SK-N-SH treated with all-trans-retinoic acid at 6 μM for 48 hours (cell line): ENCODE data around the gene NCAM1.

Experiments
- ATAC-seq: fragments of 200-7000 bp; cut with Tn5 transposase; 3 replicates; pipeline ENCODE4 v1.9.1; 2020; ENCODE audit warnings: mild to moderate bottlenecking, moderate library complexity
- ARNTL ChIP-seq: fragments of 450-650 bp; formaldehyde crosslinking; IDR thresholded peaks from 2 replicates; pipeline ENCODE4 v1.5.0; 2020; ENCODE audit warnings: low read depth, mild to moderate bottlenecking, moderate library complexity, borderline replicate concordance
- BACH2 ChIP-seq: fragments of 250-450 bp; sonication (Bioruptor Pico); IDR thresholded peaks from 2 replicates; pipeline ENCODE4 v1.9.0; 2021; ENCODE audit warnings: mild to moderate bottlenecking, borderline replicate concordance
- CREB5 ChIP-seq: fragments of 250-450 bp; sonication (Bioruptor Pico); IDR thresholded peaks from 2 replicates; pipeline ENCODE4 v1.5.1; 2020; ENCODE audit warnings: low read depth, mild to moderate bottlenecking, moderate library complexity
- CSDC2 ChIP-seq: fragments of 250-450 bp; sonication (Bioruptor Pico); IDR thresholded peaks from 2 replicates; pipeline ENCODE4 v1.5.0; 2020; ENCODE audit warnings: mild to moderate bottlenecking, moderate library complexity
- CSRNP3 ChIP-seq: fragments of 250-450 bp; sonication (Bioruptor Pico); IDR thresholded peaks from 2 replicates; pipeline ENCODE4 v1.5.1; 2021; ENCODE audit warnings: mild to moderate bottlenecking, moderate library complexity
- ESRRG ChIP-seq: fragments of 250-450 bp; sonication (Bioruptor Pico); IDR thresholded peaks from 2 replicates; pipeline ENCODE4 v1.6.1; 2021; ENCODE audit warnings: mild to moderate bottlenecking
- GLIS3 ChIP-seq: fragments of 250-450 bp; sonication (Bioruptor Pico); IDR thresholded peaks from 2 replicates; pipeline ENCODE4 v1.5.0; 2020; ENCODE audit warnings: mild to moderate bottlenecking, moderate library complexity
- ISL1 ChIP-seq: fragments of 250-450 bp; sonication (Bioruptor Pico); IDR thresholded peaks from 2 replicates; pipeline ENCODE4 v2.1.2; 2022; ENCODE audit warnings: mild to moderate bottlenecking, moderate library complexity
- OSR1 ChIP-seq: fragments of 250-450 bp; sonication (Bioruptor Pico); IDR thresholded peaks from 2 replicates; pipeline ENCODE4 v1.8.0; 2022; ENCODE audit warnings: moderate library complexity, mild to moderate bottlenecking, inconsistent platforms
- PATZ1 ChIP-seq: fragments of 250-450 bp; sonication (Bioruptor Pico); IDR thresholded peaks from 2 replicates; pipeline ENCODE4 v1.8.0; 2020; ENCODE audit warnings: mild to moderate bottlenecking, moderate library complexity, borderline replicate concordance
- PPARA ChIP-seq: fragments of 250-450 bp; sonication (Bioruptor Pico); IDR thresholded peaks from 2 replicates; pipeline ENCODE4 v1.5.0; 2020; ENCODE audit warnings: mild to moderate bottlenecking, borderline replicate concordance
- SNAI2 ChIP-seq: fragments of 250-450 bp; sonication (Bioruptor Pico); IDR thresholded peaks from 2 replicates; pipeline ENCODE4 v1.5.0; 2020; ENCODE audit warnings: mild to moderate bottlenecking, moderate library complexity
- TCF4 ChIP-seq: fragments of 250-450 bp; sonication (Bioruptor Pico); IDR thresholded peaks from 2 replicates; pipeline ENCODE4 v1.8.0; 2021; ENCODE audit warnings: mild to moderate bottlenecking, moderate library complexity, borderline replicate concordance
- TOX ChIP-seq: fragments of 250-450 bp; sonication (Bioruptor Pico); IDR thresholded peaks from 2 replicates; pipeline ENCODE4 v1.8.0; 2021; ENCODE audit warnings: mild to moderate bottlenecking, moderate library complexity, borderline replicate concordance
- TSHZ2 ChIP-seq: fragments of 250-450 bp; sonication (Bioruptor Pico); IDR thresholded peaks from 2 replicates; pipeline ENCODE4 v1.5.0; 2020; ENCODE audit warnings: mild to moderate bottlenecking, moderate library complexity
- ZC3H10 ChIP-seq: fragments of 250-450 bp; sonication (Bioruptor Pico); IDR thresholded peaks from 2 replicates; pipeline ENCODE4 v1.5.1; 2021; ENCODE audit warnings: mild to moderate bottlenecking, moderate library complexity
- ZFP3 ChIP-seq: fragments of 250-450 bp; sonication (Bioruptor Pico); IDR thresholded peaks from 2 replicates; pipeline ENCODE4 v1.5.0; 2020; ENCODE audit warnings: mild to moderate bottlenecking, moderate library complexity
- ZFP30 ChIP-seq: fragments of 450-650 bp; formaldehyde crosslinking; IDR thresholded peaks from 2 replicates; pipeline ENCODE4 v1.5.0; 2022; ENCODE audit warnings: mild to moderate bottlenecking, moderate library complexity
- ZNF565 ChIP-seq: fragments of 450-650 bp; formaldehyde crosslinking; conservative IDR thresholded peaks from 2 replicates; pipeline ENCODE4 v1.5.0; 2020; ENCODE audit warnings: low read depth, mild to moderate bottlenecking, moderate library complexity
- ZNF70 ChIP-seq: fragments of 450-650 bp; formaldehyde crosslinking; IDR thresholded peaks from 2 replicates; pipeline ENCODE4 v1.5.0; 2020; ENCODE audit warnings: mild to moderate bottlenecking, moderate library complexity
- ZNF8 ChIP-seq: fragments of 450-650 bp; formaldehyde crosslinking; IDR thresholded peaks from 2 replicates; pipeline ENCODE4 v1.5.0; 2020; ENCODE audit warnings: mild to moderate bottlenecking, moderate library complexity

NCAM1 gene

GRCh38 chr11:113242767-113243397 is 281.7 kb downstream of the NCAM1 start:
- TF ChIP-seq ESRRG (CRISPR knock-in tag): no peak
- no peak for TF ChIP-seq ZFP30 (CRISPR knock-in tag)
- TF ChIP-seq ZC3H10 (CRISPR knock-in tag): no peak
- TF ChIP-seq ZNF70: no peak
- no peak for ATAC-seq

GRCh38 chr11:113243696-113244095 is 282.5 kb downstream of the NCAM1 start:
- ATAC-seq: no peak
- TF ChIP-seq TOX (CRISPR knock-in tag) (no peak), CREB5 (CRISPR knock-in tag) (no peak), ZFP30 (CRISPR knock-in tag) (no peak), PPARA (CRISPR knock-in tag) (no peak), PATZ1 (CRISPR knock-in tag) (no peak), ZFP3 (CRISPR knock-in tag) (no peak), ARNTL (CRISPR knock-in tag) (no peak), ISL1 (CRISPR knock-in tag) (no peak)

GRCh38 chr11:113245216-113245615 is 284.0 kb downstream of the NCAM1 start:
- TF ChIP-seq PPARA (CRISPR knock-in tag) (no peak), PATZ1 (CRISPR knock-in tag) (no peak), CSRNP3 (CRISPR knock-in tag) (no peak), OSR1 (CRISPR knock-in tag) (no peak), TSHZ2 (CRISPR knock-in tag) (no peak), CSDC2 (CRISPR knock-in tag) (no peak), ZNF8 (CRISPR knock-in tag) (no peak), TOX (CRISPR knock-in tag) (no peak), ISL1 (CRISPR knock-in tag) (no peak), CREB5 (CRISPR knock-in tag) (no peak), ZC3H10 (CRISPR knock-in tag) (no peak), ESRRG (CRISPR knock-in tag) (no peak), SNAI2 (CRISPR knock-in tag) (no peak), ZNF565 (CRISPR knock-in tag) (no peak), GLIS3 (CRISPR knock-in tag) (no peak), BACH2 (CRISPR knock-in tag) (no peak), TCF4 (no peak), ARNTL (CRISPR knock-in tag) (no peak)
- no peak for ATAC-seq
